GM18511 (cell line): Measurements from ENCODE around the gene DIPK2B.

ENCODE experiments used
- ATAC-seq: cut with Tn5 transposase; IDR thresholded peaks from one replicate; pipeline ENCODE4 v1.9.1; 2021; ENCODE audit warnings: mild to moderate bottlenecking, moderate library complexity; ENCODE audit not compliant: unreplicated experiment

DIPK2B gene, protein sequence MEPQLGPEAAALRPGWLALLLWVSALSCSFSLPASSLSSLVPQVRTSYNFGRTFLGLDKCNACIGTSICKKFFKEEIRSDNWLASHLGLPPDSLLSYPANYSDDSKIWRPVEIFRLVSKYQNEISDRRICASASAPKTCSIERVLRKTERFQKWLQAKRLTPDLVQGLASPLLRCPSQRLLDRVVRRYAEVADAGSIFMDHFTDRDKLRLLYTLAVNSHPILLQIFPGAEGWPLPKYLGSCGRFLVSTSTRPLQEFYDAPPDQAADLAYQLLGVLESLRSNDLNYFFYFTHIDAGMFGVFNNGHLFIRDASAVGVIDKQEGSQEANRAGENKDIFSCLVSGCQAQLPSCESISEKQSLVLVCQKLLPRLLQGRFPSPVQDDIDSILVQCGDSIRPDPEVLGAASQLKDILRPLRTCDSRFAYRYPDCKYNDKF

DNA sequence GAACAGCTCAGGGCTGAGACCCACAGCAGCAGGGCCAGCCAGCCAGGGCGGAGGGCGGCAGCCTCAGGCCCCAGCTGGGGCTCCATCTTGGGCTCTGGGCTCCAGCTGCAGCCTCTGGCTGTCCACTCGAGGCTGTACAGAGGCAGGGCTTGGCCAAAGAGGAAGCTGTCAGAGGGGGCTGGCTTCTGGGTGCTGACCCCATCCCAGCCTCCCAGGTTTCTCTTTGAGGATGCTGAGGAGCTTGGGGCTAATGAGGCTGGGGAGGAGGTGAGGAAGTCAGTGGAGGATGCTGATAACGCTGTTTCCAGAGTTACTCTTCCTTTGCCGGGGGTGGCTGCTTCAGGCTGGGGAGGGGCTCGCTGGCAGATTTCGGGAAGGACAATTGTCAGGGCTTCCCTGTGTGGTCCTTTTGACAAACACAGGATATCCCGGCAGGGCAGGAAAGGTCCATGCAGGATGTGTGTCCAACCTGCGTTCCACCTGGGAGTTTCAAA, at the start of gene DIPK2B:
Gene DIPK2B, minus strand, starts transcription at position 136 of the 494 bp plus-strand sequence. Its CDS starts 50 bp downstream, at position 86.
- no peak for ATAC-seq

DNA sequence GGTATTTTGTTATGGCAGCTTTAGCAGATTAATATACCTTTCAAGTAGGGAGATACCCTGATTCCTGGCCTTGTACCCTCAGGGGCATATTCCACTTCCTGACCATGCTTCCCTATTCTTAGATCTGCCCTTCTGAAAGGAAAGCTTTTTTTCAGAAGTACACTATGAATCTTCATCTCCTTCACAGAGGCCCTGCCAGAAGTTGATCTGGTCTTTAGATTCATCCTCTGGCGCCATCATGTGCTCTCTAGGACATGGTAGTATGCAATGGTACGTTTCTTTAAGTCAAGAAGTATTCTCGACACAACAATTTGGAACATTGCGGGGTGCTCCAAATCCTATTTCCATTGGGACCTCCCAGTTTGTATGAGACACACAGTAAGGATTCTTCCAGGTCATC, 39.6 kb upstream of the DIPK2B start:
- ATAC-seq, result no peak

DNA sequence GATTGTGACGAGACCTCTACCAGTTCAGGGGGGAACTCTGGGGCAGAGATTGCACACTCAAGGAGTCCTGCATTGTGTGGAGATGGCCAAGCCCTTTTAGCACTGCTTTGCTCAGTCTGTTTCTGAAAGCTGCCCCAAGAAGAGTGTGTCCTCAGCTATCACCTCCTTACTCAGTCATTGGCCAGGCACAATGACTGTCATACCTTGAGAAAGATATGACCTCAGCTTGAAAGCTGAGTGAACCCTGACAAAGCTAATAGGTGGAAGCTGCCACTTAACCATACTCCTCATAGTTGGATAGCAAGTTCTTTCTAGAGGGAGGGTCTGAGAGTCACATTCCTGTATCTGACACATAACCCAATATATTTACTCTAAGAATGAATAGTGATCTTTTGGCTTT, 37.8 kb upstream of the DIPK2B start:
- no peak for ATAC-seq

DNA sequence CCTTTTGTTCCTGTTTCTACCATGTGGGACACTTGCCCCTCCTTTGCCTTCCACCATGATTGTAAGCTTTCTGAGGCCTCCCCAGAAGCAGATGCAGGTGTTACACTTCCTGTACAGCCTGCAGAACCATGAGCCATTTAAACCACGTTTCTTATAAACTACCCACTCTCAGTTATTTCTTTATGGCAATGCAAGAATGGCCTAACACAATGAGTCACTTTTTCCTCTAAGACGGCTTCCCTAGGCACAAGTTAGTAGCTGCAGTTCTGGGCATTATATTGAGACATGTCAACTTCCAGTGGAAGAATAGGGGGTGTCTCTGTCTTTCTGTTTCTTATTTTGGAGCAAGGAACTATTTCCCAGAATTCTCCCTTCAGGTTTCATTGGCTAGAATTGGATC, 32.9 kb upstream of the DIPK2B start:
- no peak for ATAC-seq

DNA sequence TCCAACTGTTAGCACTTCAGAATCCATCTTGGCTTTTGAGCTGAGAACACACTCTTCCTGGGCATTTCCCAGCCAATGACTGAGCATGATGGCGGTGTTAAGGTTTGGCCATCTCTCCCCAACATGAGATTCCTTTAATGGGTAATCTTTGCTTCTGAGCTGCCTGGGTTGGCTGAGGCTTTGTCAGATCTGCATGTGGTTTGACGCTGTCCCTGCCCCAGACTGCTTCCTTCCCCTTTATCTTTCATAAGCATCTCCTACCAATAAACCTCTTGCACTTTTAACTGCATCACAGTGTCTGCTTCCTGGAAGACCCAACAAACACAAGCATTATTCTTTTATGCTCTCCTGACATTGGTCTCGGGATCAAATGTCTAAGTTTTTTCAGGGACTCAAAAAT, 31.5 kb upstream of the DIPK2B start:
- ATAC-seq, result no peak

DNA sequence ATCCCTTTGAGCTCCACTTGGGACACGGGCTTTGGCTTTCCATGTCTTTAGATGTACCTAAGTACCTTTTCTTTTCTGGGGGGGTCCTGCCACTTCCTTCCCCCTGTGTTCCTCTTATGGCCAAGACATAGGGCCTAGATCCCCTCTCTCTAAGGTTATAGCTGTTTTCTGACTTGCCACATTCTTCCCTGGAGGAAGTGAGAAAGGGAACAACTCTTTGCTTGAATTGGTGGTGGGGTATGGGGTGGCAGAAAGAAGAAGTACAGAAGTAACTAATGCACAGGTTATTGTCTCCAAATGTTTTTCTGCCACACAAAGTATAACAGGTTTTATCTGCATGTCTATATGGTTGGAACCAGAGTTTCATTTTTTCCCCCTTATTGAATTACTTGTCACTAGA, 29.7 kb upstream of the DIPK2B start:
- no peak for ATAC-seq

DNA sequence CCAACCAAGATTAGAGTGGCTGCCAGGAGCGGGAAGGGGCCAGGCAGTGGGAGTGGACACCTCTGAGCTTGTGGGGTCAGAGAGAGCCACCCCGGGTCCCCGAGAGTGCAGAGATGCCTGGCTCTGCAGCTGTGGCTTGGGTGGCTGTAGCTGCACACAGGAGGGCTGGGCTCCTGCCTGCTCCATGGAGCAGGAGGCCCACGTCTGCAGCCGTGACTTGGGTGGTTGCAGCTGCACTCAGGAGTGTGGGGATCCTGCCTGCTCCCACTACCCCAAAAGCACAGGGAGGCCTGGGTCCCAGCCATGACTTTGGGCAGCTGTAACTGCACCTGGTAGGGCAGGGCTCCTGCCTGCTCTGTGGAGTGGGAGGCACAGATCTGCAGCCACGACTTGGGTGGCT, 28.7 kb upstream of the DIPK2B start:
- no peak for ATAC-seq

DNA sequence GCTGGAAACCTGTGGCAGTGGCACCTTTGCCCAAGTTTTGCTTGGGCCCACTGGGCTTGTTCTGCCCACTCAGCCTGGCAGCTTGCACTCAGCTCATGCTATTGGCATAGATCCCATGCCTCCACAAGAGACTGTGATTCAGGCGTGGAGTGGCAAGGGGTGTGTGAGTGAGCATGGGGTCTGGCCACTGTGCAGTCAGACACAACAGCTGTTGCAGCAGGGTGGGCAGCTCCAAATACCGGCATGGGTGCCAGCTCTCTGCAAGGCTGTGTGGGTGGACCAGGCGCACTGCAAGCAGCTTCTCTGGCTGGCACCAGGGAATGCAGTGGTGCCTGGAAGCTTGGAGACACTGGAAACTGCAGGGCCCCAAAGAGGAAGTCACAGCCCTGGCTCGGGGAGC, 27.4 kb upstream of the DIPK2B start:
- ATAC-seq, result no peak

DNA sequence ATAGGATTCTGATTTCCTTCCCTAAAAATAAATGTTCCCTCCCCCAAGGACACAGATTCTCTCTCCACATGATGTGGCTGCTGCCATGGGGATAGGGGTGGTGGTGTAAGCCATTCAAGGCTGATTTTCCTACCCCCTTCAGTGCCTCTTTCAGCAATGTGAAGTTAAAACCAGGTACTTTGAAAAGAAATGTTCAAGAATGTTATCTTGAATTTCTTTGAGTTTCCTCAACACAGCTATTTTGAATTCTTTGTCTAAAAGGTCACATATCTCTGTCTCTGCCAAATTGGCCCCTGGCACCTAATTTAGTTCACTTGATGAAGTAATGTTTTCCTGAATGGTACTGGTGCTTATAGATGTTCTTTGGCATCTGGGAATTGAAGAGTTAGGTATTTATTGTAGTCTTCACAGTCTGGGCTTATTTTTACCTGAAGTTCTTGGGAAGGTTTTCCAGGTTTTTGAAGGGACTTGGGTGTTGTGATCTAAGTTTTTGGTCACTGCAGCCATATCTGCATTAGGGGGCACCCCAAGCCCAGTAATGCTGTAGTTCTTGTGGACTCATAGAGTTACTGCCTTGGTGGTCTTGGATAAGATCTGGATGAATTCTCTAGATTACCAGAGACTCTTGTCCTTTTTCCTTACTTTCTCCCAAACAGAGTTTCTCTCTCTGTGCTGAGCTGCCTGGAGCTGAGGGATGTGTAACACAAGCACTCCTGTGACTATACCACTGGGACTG, 7.6 kb upstream of the DIPK2B start:
- no peak for ATAC-seq

DNA sequence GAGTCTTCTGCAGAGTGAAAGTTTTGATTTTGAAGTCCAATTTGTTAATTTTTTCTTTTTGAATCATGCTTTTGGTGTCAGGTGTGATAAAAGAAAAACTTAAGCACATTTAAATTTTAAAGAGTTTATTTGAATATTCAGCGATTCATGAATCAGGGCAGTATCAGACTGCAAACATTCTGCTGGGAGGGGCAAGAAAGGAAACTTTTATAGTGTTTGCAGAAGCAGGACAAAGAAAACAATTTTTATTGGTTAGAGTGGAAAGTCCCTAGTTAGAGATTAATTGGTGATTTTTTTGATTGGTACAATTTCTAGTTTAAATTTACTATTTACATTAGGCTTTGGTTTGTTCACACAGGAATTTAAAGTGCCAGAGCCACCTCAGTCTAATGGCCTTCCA, 1.5 kb upstream of the DIPK2B start:
- no peak for ATAC-seq

DNA sequence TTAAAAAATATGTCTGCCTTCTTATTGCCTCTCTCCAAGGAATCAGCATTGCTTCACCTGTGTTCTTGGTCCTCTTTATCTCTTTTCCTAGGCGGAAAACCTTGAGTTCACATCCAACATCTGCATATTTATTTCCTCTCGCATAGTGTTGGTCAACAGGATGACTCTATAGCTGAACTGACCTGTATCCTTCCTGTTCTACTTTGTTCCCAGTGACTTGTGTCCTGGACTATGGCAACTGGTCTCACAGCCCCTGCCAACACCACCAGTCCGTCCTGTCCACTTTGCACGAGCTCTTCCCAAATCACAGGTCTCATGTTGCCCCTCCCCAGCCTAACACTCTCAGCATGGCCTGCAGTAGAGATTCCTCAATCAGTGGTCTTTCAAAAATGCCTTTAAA, 2.0 kb downstream of the DIPK2B start:
- ATAC-seq, result no peak

DNA sequence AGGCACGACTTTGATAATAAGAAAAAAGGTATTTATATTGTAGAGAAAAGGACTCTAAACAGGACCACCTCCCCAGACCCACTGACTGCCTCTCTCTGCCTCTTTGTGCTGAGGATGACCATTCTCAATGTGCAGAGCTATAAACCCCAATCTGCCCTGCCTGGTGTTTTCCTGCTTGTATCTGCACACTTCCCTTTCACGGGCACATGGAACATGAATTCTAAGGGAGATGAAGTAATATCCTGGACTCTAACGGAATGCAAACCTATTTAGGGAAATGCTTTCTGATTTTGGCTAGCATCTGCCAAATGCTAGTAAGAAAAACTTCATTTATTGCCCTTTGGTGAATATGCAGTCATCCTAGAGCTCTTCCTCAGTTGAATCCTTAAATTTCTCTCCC, 2.4 kb downstream of the DIPK2B start:
- ATAC-seq, result no peak

DNA sequence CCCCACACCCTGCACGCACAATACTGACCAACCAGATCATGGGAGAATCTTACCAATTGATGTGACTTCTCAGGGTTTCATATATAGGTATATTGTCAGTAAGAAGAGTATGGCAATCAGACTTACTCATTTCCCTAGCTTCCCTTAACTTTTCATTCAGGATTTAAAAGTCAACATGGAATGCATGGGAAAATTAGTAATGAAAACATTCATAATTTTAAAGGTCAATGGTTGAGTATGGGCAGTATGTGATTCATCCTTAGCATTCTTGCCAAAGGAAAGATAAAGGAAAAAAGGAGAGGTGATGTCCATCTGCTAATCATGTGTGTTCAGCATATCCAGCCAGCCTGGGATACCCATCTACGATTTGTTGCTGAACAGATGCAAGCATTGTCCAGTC, 4.0 kb downstream of the DIPK2B start:
- no peak for ATAC-seq

DNA sequence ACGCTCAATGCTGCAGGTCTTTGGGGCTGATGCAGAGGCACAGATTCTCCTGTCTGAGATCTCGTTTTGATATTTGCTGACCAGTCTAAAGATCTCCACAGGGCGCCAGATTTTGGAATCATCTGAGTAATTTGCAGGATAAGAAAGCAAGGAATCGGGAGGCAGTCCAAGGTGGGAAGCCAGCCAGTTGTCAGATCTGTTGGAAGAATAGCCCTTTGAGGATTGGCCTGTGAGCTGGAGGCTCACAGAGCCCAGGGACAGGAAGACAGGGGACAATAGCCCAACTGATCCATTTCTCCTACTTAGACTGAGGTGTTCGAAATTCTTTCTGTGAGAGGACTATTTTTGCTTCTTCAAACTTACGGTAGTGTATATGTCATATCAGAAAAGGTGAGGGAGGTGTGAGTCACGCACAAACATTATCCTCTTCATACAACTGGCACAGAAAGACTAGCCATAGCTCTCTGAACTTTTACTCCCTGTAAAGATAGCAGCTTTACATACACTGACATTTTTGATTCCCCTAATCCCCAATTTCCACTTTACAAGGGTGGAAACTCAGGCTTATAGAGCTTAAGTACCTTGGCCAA, 8.8 kb downstream of the DIPK2B start:
- no peak for ATAC-seq

DNA sequence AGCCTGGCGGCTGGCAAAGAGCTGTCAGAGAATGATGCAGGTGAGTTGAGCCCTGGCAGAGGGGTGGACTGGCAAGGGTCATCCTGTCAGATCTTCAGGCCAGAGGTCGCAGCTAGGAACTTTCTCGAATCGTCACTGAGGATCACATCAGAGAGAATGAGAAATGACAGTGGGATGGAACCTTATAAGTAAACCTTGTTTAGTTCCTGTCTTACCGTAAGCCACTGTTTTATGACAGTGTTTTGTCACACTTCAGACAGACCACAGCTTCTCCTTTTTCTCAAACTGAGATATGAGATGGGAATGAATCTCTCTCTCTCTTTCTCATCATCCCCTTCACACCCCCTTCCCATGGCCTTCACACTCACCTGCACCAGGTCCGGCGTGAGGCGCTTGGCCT, 9.3 kb downstream of the DIPK2B start:
- no peak for ATAC-seq

DNA sequence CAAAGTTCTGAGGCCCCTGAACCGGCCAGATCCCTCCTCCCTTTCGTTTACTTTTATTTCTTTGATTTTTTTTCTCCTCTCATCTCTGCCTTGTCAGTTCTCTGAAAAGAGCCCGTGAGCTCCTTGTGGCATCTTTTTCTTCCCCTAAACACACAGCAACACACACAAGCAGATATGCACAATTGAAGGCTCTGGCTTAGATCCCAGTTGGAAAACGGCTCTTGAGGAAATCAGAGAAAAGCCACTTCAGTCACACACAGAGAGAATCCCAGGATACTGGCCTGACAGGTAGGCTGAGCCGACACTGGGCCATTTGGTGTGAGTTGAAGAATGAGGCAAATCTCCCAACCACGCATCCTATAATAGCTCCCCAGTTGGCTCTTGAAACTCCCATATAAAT, 12.9 kb downstream of the DIPK2B start:
- ATAC-seq, result no peak

DNA sequence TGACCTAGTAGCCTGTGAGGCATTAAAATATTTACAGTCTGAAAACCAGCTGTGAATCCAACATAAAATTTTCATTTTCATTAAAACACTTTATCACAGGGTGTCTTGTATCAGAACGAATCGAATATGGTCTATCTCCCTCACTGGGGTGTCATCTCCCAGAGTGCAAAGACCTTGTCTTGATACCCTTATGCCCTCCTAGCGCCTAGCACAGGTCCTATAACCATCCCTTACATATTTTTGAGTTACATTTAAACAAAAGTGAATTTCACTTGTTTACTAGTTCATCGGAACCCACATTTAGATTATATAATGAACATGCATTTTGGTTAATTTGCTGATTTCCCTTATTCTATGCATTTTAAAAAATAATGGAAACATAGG, 14.0 kb downstream of the DIPK2B start:
- peak; percentile 35 for ATAC-seq

DNA sequence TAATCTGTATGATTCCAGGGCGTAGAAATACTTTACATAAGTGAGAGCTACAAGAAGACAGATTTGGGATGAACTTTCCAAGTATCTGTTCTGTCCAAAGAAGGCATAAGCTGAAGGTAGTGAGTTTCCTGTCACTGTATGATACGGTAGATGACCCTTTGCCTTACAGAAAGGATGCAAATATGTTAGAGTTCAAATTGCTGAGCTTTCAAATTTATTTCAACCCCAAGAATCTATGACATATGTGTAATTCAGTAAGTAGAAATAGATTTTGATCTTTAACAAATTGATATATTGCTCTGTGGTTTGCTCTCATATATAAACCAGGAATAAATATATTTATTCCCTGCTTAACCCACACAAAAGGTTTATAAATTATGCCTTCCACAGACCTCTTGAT, 16.5 kb downstream of the DIPK2B start:
- no peak for ATAC-seq

DNA sequence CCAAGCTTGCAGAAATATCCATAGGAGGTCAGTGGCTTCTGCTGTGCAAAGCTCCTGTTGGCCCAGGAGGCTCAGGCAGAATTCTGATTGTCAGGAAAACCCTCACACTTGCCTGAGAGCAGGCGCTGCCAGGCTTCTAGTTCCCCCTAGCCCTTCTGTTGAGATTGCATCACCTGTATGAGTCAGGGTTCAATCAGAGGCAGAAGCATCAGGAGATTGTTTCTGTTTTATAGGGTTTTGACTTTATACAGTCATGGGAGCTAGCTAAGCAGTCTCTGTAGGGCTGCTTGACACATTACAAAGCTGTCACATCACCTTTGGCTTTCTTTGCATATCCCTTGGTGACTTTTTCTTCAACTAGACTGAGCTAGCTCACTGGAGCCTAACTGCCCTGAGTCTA, 27.8 kb downstream of the DIPK2B start:
- ATAC-seq, result no peak

DNA sequence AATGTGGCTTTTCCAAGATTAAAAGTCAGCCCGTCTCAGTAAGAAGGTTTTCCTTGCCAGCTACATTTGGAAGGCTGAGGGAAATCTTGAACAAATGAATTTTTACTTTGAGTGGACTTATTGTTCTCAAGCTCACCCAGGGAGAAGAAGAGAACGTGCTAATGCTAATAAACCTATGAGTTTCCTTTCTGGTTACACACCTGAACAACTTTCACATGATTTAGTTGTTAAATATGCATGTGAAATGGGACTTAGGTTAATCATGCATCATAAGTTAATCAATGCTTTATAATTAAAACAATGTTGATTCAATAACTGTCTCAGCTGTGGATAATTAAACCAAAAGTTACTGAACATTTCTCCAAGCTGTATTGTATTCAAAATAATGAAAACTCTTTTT, 33.9 kb downstream of the DIPK2B start:
- no peak for ATAC-seq

DNA sequence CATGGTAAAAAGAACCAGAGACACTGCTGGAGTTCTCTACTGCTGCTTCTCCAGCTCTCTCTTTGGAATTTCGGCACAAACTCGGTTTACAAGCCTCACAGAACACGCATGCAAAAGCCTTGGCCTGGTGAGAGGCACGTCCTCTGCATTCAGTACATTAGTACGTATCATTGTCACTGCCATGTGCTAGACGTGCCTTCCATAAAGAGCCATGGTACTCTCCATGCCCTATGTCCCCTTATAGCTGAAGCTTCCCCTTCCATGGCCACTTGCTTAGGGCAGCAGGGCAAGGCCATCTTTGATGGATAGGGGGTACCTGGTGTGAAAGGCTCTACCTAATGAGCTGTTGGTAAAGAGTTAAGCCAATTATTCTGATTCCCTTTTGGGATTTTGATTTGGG, 35.0 kb downstream of the DIPK2B start:
- no peak for ATAC-seq

DNA sequence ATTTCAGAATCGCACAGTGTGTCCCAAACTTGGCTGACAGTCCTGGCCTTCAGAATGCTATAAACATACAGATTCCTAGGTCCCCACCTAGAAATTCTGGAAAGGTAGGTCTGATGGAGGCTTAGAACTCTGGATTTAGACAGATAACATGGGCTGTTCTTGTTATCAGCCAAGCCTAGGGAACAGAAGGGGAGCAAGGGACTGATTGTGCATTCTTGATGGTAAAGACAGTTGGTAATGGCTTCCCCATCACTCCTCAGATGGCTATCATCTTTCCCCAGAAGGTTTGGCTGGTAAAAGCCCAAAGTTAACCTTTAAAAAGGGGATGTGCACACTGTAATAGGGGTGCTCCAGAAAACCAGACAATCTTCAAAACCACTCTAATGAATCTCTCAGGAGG, 35.7 kb downstream of the DIPK2B start:
- no peak for ATAC-seq
